WTC11 (cell line): Measurements from ENCODE around the gene MOGAT1. TPM values are rescaled to one million over a fixed set of nuclear protein-coding genes. Genes with fewer than 3 reads are reported as not detected.
A peak's percentile ranks its signal among the peaks of the same experiment; 100 is the strongest.

ENCODE experiments used
- ATAC-seq: fragments of 200-7000 bp; cut with Tn5 transposase; 2 replicates; pipeline ENCODE4 v1.10.0; 2021; ENCODE audit warnings: mild to moderate bottlenecking, moderate library complexity
- CTCF ChIA-PET: fragments of 300-600 bp; sonication (Branson Sonifier 250); formaldehyde crosslinking; loops from one replicate; lab custom pipeline; 2021; ENCODE audit warnings: antibody characterized with exemption; lab: Charles Lee
- POLR2A ChIA-PET: fragments of 350-600 bp; sonication (Branson Sonifier 250); formaldehyde crosslinking; loops from one replicate; lab custom pipeline; 2021; ENCODE audit warnings: antibody characterized with exemption; lab: Charles Lee
- DNase-seq: peaks from one replicate; pipeline ENCODE4 v3.0.0; 2021; ENCODE audit warnings: low spot score
- H3K27ac Mint-ChIP-seq: 2 replicates; pipeline ENCODE4 v1.8.0; 2021; ENCODE audit warnings: mixed read lengths
- H3K27me3 Mint-ChIP-seq: 2 replicates; pipeline ENCODE4 v1.8.0; 2021; ENCODE audit warnings: low read depth, mild to moderate bottlenecking, moderate library complexity, mixed read lengths
- H3K36me3 Mint-ChIP-seq: 2 replicates; pipeline ENCODE4 v1.8.0; 2021; ENCODE audit warnings: mixed read lengths
- H3K4me1 Mint-ChIP-seq: 2 replicates; pipeline ENCODE4 v1.8.0; 2022; ENCODE audit warnings: mixed read lengths
- H3K4me3 Mint-ChIP-seq: 2 replicates; pipeline ENCODE4 v1.8.0; 2021; ENCODE audit warnings: mild to moderate bottlenecking, moderate library complexity, mixed read lengths
- H3K9me3 Mint-ChIP-seq: 2 replicates; pipeline ENCODE4 v1.8.0; 2021; ENCODE audit warnings: mixed read lengths
- EMX1 ChIP-seq: fragments of 250-450 bp; sonication (Bioruptor Pico); IDR thresholded peaks from 2 replicates; pipeline ENCODE4 v1.8.0; 2021; ENCODE audit warnings: mild to moderate bottlenecking
- FOXP1 ChIP-seq: sonication (generic); formaldehyde crosslinking; IDR thresholded peaks from 2 replicates; pipeline ENCODE4 v1.8.0; 2022; ENCODE audit warnings: missing genetic modification reagents, mild to moderate bottlenecking, moderate library complexity, borderline replicate concordance
- GABPB1 ChIP-seq: sonication (generic); formaldehyde crosslinking; IDR thresholded peaks from 2 replicates; pipeline ENCODE4 v1.8.1; 2023; ENCODE audit warnings: mild to moderate bottlenecking, missing genetic modification reagents
- NFATC4 ChIP-seq: fragments of 250-450 bp; sonication (Bioruptor Pico); IDR thresholded peaks from 2 replicates; pipeline ENCODE4 v1.9.0; 2021; ENCODE audit warnings: mild to moderate bottlenecking
- NFE2L1 ChIP-seq: sonication (generic); formaldehyde crosslinking; IDR thresholded peaks from 2 replicates; pipeline ENCODE4 v1.8.1; 2023; ENCODE audit warnings: missing genetic modification reagents
- OVOL2 ChIP-seq: fragments of 250-450 bp; sonication (Bioruptor Pico); IDR thresholded peaks from 2 replicates; pipeline ENCODE4 v1.9.0; 2021; ENCODE audit warnings: mild to moderate bottlenecking, borderline replicate concordance
- SP1 ChIP-seq: sonication (generic); formaldehyde crosslinking; conservative IDR thresholded peaks from 2 replicates; pipeline ENCODE4 v1.8.1; 2022; ENCODE audit warnings: missing genetic modification reagents
- TEAD4 ChIP-seq: sonication (generic); formaldehyde crosslinking; IDR thresholded peaks from 2 replicates; pipeline ENCODE4 v1.8.0; 2022; ENCODE audit warnings: mild to moderate bottlenecking, missing genetic modification reagents
- ZNF219 ChIP-seq: sonication (generic); formaldehyde crosslinking; IDR thresholded peaks from 2 replicates; pipeline ENCODE4 v1.8.0; 2023; ENCODE audit warnings: missing genetic modification reagents, mild to moderate bottlenecking, borderline replicate concordance
- ZNF396 ChIP-seq: fragments of 250-450 bp; sonication (Bioruptor Pico); IDR thresholded peaks from 2 replicates; pipeline ENCODE4 v1.8.0; 2021; ENCODE audit warnings: mild to moderate bottlenecking, moderate library complexity, borderline replicate concordance
- total RNA-seq: library from RNA; stranded (reverse); gene quantifications from 3 replicates; pipeline ENCODE4 v1.2.3, GENCODE V29; 2021
- TF ChIP-seq, protein P1 (sequence below): sonication (generic); formaldehyde crosslinking; IDR thresholded peaks from 2 replicates; pipeline ENCODE4 v1.8.0; 2023; ENCODE audit warnings: missing genetic modification reagents, mild to moderate bottlenecking, borderline replicate concordance
- TF ChIP-seq, protein P2 (sequence below): sonication (generic); formaldehyde crosslinking; IDR thresholded peaks from 2 replicates; pipeline ENCODE4 v1.8.1; 2022; ENCODE audit warnings: low read depth, mild to moderate bottlenecking, moderate library complexity, missing genetic modification reagents, borderline replicate concordance
- TF ChIP-seq, protein P3 (sequence below): fragments of 250-450 bp; sonication (Bioruptor Pico); conservative IDR thresholded peaks from 2 replicates; pipeline ENCODE4 v1.9.0; 2021; ENCODE audit warnings: mild to moderate bottlenecking
- TF ChIP-seq, protein P4 (sequence below): sonication (generic); formaldehyde crosslinking; IDR thresholded peaks from 2 replicates; pipeline ENCODE4 v1.8.1; 2023; ENCODE audit warnings: mild to moderate bottlenecking, missing genetic modification reagents
- TF ChIP-seq, protein P5 (sequence below): sonication (generic); formaldehyde crosslinking; IDR thresholded peaks from 2 replicates; pipeline ENCODE4 v1.8.1; 2023; ENCODE audit warnings: mild to moderate bottlenecking, moderate library complexity, missing genetic modification reagents
- TF ChIP-seq, protein P6 (sequence below): sonication (generic); formaldehyde crosslinking; IDR thresholded peaks from 2 replicates; pipeline ENCODE4 v1.8.0; 2022; ENCODE audit warnings: mild to moderate bottlenecking, missing genetic modification reagents

The MOGAT1 gene
- total RNA-seq, 1 experiment from 2014 or later = 0.72 TPM

DNA sequence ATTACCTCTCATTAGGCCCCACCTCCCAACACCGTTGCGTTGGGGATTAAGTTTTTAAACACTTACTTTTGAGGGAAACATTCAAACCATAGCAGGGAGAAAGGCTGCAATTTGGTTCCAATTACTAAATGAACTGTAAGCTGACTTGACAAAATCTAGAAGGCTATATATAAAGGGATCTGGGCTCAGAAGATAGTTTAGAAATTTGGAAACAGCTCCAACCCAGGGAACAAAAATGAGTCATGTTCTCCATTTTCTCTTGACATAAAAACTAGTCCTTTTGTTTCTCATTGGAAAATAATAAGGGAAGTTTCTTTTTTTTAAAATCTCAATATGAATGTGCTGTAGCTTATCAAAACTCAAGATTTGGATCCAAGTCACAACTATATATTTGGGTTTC lies 17.5 kb downstream of the MOGAT1 start (continued):
- TF ChIP-seq ZNF396 (CRISPR knock-in tag) (no peak), SP1 (CRISPR knock-in tag) (no peak), OVOL2 (CRISPR knock-in tag) (no peak)
- TF ChIP-seq, all 79 proteins: peak for 0

DNA sequence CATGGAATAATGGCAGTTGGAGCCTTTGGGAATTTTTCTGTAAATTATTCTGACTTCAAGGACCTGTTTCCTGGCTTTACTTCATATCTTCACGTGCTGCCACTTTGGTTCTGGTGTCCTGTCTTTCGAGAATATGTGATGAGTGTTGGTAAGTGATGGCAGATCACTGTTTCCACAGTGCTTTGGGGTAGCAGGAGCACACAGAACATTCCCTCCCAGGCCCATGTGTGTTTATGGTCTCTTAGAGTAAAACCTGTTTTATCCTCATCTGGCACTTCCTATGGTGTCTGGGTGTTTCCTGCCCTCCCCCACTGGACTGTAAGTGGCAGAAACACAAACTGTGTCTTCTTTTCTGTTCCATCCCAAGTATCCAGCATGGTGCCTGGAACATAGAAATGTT lies 17.9 kb downstream of the MOGAT1 start:
- ChIA-PET POLR2A (no interaction called here), CTCF (interaction anchor here (1.6 to 1.7 kb wide), 2 partner anchors 213 to 263 kb away, joined by 4 to 7 read pairs; no protein-coding TSS in a partner anchor)
- ATAC-seq (no peak), DNase-seq (no peak)
- H3K27me3 Mint-ChIP-seq = no peaks in the 10 kb centered on the region; the same call in 1 of the 2 replicates
- no peak overlapping the region for H3K4me3 Mint-ChIP-seq
- H3K9me3 Mint-ChIP-seq = peaks cover 11% of the 10 kb centered on the region
- H3K36me3 Mint-ChIP-seq = peaks cover 8% of the 10 kb centered on the region
- no peak for TF ChIP-seq EMX1 (CRISPR knock-in tag)
- no peak for TF ChIP-seq ZNF219 (CRISPR knock-in tag)
- TF ChIP-seq, protein P1, sequence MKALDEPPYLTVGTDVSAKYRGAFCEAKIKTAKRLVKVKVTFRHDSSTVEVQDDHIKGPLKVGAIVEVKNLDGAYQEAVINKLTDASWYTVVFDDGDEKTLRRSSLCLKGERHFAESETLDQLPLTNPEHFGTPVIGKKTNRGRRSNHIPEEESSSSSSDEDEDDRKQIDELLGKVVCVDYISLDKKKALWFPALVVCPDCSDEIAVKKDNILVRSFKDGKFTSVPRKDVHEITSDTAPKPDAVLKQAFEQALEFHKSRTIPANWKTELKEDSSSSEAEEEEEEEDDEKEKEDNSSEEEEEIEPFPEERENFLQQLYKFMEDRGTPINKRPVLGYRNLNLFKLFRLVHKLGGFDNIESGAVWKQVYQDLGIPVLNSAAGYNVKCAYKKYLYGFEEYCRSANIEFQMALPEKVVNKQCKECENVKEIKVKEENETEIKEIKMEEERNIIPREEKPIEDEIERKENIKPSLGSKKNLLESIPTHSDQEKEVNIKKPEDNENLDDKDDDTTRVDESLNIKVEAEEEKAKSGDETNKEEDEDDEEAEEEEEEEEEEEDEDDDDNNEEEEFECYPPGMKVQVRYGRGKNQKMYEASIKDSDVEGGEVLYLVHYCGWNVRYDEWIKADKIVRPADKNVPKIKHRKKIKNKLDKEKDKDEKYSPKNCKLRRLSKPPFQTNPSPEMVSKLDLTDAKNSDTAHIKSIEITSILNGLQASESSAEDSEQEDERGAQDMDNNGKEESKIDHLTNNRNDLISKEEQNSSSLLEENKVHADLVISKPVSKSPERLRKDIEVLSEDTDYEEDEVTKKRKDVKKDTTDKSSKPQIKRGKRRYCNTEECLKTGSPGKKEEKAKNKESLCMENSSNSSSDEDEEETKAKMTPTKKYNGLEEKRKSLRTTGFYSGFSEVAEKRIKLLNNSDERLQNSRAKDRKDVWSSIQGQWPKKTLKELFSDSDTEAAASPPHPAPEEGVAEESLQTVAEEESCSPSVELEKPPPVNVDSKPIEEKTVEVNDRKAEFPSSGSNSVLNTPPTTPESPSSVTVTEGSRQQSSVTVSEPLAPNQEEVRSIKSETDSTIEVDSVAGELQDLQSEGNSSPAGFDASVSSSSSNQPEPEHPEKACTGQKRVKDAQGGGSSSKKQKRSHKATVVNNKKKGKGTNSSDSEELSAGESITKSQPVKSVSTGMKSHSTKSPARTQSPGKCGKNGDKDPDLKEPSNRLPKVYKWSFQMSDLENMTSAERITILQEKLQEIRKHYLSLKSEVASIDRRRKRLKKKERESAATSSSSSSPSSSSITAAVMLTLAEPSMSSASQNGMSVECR (CRISPR knock-in tag) = no peak
- TF ChIP-seq, protein P2, sequence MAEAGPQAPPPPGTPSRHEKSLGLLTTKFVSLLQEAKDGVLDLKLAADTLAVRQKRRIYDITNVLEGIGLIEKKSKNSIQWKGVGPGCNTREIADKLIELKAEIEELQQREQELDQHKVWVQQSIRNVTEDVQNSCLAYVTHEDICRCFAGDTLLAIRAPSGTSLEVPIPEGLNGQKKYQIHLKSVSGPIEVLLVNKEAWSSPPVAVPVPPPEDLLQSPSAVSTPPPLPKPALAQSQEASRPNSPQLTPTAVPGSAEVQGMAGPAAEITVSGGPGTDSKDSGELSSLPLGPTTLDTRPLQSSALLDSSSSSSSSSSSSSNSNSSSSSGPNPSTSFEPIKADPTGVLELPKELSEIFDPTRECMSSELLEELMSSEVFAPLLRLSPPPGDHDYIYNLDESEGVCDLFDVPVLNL (CRISPR knock-in tag) = no peak
- TF ChIP-seq, protein P3, sequence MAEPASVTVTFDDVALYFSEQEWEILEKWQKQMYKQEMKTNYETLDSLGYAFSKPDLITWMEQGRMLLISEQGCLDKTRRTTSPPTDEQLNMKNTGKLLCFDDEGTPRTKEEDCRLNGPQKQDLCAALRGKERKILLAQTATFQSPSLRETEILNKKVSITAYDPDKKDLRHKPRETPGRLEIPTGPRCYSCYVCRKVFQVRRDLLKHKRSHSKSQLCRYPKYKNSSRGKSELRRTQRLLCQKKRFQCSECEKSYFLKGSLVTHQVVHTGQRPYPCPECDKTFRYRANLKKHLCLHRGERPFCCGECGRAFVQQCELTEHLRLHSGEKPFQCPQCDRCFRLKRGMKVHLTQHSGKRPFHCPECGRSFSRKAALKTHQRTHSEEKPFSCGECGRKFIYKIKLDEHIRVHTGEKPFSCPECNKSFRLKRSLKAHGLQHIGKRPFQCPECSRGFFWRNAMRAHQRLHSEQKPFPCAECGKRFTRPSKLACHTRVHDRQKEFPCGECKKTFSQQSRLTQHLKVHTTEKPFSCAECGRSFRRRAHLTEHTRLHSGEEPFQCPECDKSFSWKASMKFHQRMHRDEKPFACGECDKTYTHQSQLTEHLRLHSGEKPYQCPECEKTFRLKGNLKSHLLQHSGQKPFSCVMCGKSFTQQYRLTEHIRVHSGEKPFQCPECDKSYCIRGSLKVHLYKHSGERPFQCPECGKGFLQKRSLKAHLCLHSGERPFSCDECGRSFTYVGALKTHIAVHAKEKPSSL (CRISPR knock-in tag) = no peak
- TF ChIP-seq, protein P4, sequence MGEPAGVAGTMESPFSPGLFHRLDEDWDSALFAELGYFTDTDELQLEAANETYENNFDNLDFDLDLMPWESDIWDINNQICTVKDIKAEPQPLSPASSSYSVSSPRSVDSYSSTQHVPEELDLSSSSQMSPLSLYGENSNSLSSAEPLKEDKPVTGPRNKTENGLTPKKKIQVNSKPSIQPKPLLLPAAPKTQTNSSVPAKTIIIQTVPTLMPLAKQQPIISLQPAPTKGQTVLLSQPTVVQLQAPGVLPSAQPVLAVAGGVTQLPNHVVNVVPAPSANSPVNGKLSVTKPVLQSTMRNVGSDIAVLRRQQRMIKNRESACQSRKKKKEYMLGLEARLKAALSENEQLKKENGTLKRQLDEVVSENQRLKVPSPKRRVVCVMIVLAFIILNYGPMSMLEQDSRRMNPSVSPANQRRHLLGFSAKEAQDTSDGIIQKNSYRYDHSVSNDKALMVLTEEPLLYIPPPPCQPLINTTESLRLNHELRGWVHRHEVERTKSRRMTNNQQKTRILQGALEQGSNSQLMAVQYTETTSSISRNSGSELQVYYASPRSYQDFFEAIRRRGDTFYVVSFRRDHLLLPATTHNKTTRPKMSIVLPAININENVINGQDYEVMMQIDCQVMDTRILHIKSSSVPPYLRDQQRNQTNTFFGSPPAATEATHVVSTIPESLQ (CRISPR knock-in tag) = no peak
- no peak for TF ChIP-seq FOXP1 (CRISPR knock-in tag)
- no peak for TF ChIP-seq NFE2L1
- TF ChIP-seq, all 79 proteins: peak for 0
- Mint-ChIP-seq H3K4me1 (no peaks in the 10 kb centered on the region), H3K27ac (no peak overlapping the region)

DNA sequence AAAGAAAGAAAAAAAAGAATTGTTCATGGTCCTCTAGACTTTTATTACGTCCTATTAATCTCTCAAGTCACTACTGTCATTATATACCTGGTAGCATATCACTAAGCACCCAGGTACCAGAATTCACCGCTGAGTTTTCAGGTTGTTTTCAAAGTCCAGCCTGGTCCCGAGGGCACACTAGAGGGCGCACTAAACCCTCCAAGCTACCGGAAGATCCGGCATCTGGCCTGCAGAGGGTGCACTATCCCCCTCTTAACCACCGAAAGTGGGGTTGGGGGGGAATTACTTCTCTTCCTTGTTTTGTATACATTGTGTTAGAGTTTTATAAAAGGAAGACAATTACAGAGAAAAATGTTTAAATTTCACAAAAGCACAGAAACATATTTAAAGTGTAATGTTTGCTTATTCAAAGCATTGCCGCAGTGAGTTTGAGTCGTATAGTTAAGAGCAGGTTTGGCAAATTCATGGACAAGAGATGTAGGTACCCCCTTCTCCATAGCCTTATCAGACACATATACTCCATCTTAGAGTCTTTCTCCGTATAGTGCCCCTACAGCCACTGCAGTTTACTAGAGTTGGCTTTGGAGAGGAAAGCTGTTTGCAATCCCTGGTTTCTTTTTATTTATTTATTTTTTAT lies 19.2 kb downstream of the MOGAT1 start:
- no peak overlapping the region for H3K27ac Mint-ChIP-seq
- ChIA-PET POLR2A (interaction anchor here (0.6 to 0.7 kb wide), 2 partner anchors 8 to 182 kb away, joined by 3 to 4 read pairs; no protein-coding TSS in a partner anchor), CTCF (interaction anchor here (0.6 to 2.3 kb wide), 31 partner anchors 9 to 348 kb away, joined by 3 to 20 read pairs (median 4); partner anchors contain the start of gene MOGAT1)
- no peak overlapping the region for H3K4me3 Mint-ChIP-seq
- H3K36me3 Mint-ChIP-seq = peaks cover 8% of the 10 kb centered on the region
- peak; percentile 96 for ATAC-seq
- DNase-seq = peak; percentile 83
- no peaks in the 10 kb centered on the region; the same call in 1 of the 2 replicates for H3K27me3 Mint-ChIP-seq
- 0 out of 2 replicates have a peak, but pooled peaks cover 6% of the 10 kb centered on the region for H3K4me1 Mint-ChIP-seq
- peaks cover 11% of the 10 kb centered on the region for H3K9me3 Mint-ChIP-seq
- TF ChIP-seq TEAD4 (CRISPR knock-in tag) (no peak), GABPB1 (CRISPR knock-in tag) (peak; percentile 48; the same call in 1 of the 2 replicates), NFATC4 (CRISPR knock-in tag) (no peak)
- TF ChIP-seq, protein P5, sequence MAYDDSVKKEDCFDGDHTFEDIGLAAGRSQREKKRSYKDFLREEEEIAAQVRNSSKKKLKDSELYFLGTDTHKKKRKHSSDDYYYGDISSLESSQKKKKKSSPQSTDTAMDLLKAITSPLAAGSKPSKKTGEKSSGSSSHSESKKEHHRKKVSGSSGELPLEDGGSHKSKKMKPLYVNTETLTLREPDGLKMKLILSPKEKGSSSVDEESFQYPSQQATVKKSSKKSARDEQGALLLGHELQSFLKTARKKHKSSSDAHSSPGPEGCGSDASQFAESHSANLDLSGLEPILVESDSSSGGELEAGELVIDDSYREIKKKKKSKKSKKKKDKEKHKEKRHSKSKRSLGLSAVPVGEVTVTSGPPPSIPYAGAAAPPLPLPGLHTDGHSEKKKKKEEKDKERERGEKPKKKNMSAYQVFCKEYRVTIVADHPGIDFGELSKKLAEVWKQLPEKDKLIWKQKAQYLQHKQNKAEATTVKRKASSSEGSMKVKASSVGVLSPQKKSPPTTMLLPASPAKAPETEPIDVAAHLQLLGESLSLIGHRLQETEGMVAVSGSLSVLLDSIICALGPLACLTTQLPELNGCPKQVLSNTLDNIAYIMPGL (CRISPR knock-in tag) = 0 out of 2 replicates have a peak, but pooled peaks have one; percentile 30
- TF ChIP-seq, protein P6, sequence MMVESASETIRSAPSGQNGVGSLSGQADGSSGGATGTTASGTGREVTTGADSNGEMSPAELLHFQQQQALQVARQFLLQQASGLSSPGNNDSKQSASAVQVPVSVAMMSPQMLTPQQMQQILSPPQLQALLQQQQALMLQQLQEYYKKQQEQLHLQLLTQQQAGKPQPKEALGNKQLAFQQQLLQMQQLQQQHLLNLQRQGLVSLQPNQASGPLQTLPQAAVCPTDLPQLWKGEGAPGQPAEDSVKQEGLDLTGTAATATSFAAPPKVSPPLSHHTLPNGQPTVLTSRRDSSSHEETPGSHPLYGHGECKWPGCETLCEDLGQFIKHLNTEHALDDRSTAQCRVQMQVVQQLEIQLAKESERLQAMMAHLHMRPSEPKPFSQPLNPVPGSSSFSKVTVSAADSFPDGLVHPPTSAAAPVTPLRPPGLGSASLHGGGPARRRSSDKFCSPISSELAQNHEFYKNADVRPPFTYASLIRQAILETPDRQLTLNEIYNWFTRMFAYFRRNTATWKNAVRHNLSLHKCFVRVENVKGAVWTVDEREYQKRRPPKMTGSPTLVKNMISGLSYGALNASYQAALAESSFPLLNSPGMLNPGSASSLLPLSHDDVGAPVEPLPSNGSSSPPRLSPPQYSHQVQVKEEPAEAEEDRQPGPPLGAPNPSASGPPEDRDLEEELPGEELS (CRISPR knock-in tag) = no peak
